Suppressor macrophage (primary cell): ENCODE measurements around the gene CTNNA2.

Experiments
- DNase-seq, 4 experiments: peaks; one replicate each; pipeline ENCODE4 v3.0.0-alpha.2; 2020 to 2022

The CTNNA2 gene

GRCh38 chr2:79860228-79861058 lies 347.6 kb downstream of the CTNNA2 start:
- peak in 1 of 4 experiments; percentile 2 for DNase-seq

GRCh38 chr2:79861059-79861374 lies 348.2 kb downstream of the CTNNA2 start:
- DNase-seq = no peak

- no peak for DNase-seq
Observed at GRCh38 chr2:79862756-79863155, 349.9 kb downstream of the CTNNA2 start.

- no peak for DNase-seq
Observed at GRCh38 chr2:79872656-79873055, 359.8 kb downstream of the CTNNA2 start.

- DNase-seq = no peak
Observed at GRCh38 chr2:79874015-79874414, 361.2 kb downstream of the CTNNA2 start.

- peak in 1 of 4 experiments; percentile 2 for DNase-seq
Observed at GRCh38 chr2:79876430-79876829, 363.6 kb downstream of the CTNNA2 start.

GRCh38 chr2:79882548-79882947 lies 369.7 kb downstream of the CTNNA2 start:
- DNase-seq = no peak

GRCh38 chr2:79887747-79888374 lies 375.0 kb downstream of the CTNNA2 start:
- DNase-seq = peak; percentile 56 to 67 (median 58)

- no peak for DNase-seq
Observed at GRCh38 chr2:79892123-79892522, 379.3 kb downstream of the CTNNA2 start.

GRCh38 chr2:79899196-79899595 lies 386.3 kb downstream of the CTNNA2 start:
- DNase-seq = no peak

GRCh38 chr2:79901161-79901560 lies 388.3 kb downstream of the CTNNA2 start:
- no peak for DNase-seq

- DNase-seq = no peak
Observed at GRCh38 chr2:79903222-79904000, 390.6 kb downstream of the CTNNA2 start.

GRCh38 chr2:79906139-79906890 lies 393.5 kb downstream of the CTNNA2 start:
- DNase-seq = no peak

GRCh38 chr2:79909521-79909920 lies 396.7 kb downstream of the CTNNA2 start:
- no peak for DNase-seq

GRCh38 chr2:79910643-79911042 lies 397.8 kb downstream of the CTNNA2 start:
- DNase-seq = no peak

GRCh38 chr2:79915455-79915854 lies 402.6 kb downstream of the CTNNA2 start:
- no peak for DNase-seq

- DNase-seq = no peak
Observed at GRCh38 chr2:79916285-79916684, 403.4 kb downstream of the CTNNA2 start.

GRCh38 chr2:79920512-79921076 lies 407.7 kb downstream of the CTNNA2 start:
- DNase-seq = no peak

GRCh38 chr2:79929624-79930023 lies 416.8 kb downstream of the CTNNA2 start:
- no peak for DNase-seq

- DNase-seq = no peak
Observed at GRCh38 chr2:79935046-79935732, 422.3 kb downstream of the CTNNA2 start.

GRCh38 chr2:79935771-79936657 lies 423.2 kb downstream of the CTNNA2 start:
- DNase-seq = peak; percentile 59 to 69 (median 66)
